Endometrial microvascular endothelial cells (primary cell): ENCODE data around the gene ZBTB38. TPM values are rescaled to one million over a fixed set of nuclear protein-coding genes. Genes with fewer than 3 reads are reported as not detected.

Source experiments
- in situ Hi-C: cut with HindIII; loops from 2 replicates; pipeline ENCODE4 v1.10.0; 2017; ENCODE audit warnings: low sequenced_read_pairs, low pct_unique_long_range_greater_than_20kb; ENCODE audit errors: inconsistent ontology term
- total RNA-seq: library from RNA; depleted of rRNA; stranded (reverse); fragments of >200 nt; gene quantifications from one replicate; pipeline ENCODE4 v1.2.3, GENCODE V29; 2015; ENCODE audit errors: inconsistent ontology term

ZBTB38 gene
- total RNA-seq, 1 donor from 2014 or later = 190 TPM

- in situ Hi-C loops = no loop called here
Observed at GRCh38 chr3:141362736-141363135, 5.6 kb upstream of the ZBTB38 start.

GRCh38 chr3:141365201-141365600 lies 3.1 kb upstream of the ZBTB38 start:
- in situ Hi-C loops = no loop called here

GRCh38 chr3:141366285-141367037 lies 1.8 kb upstream of the ZBTB38 start:
- in situ Hi-C loops = no loop called here

GRCh38 chr3:141367038-141367730 lies 1.1 kb upstream of the ZBTB38 start:
- in situ Hi-C loops = no loop called here

GRCh38 chr3:141368925-141369794 lies 856 bp downstream of the ZBTB38 start:
- in situ Hi-C loops = no loop called here

GRCh38 chr3:141370065-141370533 lies 1.8 kb downstream of the ZBTB38 start:
- in situ Hi-C loops = no loop called here

GRCh38 chr3:141371882-141372281 lies 3.6 kb downstream of the ZBTB38 start:
- in situ Hi-C loops = no loop called here

- in situ Hi-C loops = no loop called here
Observed at GRCh38 chr3:141372656-141373055, 4.4 kb downstream of the ZBTB38 start.

GRCh38 chr3:141373232-141373631 lies 4.9 kb downstream of the ZBTB38 start:
- in situ Hi-C loops = no loop called here

GRCh38 chr3:141373768-141374526 lies 5.6 kb downstream of the ZBTB38 start:
- in situ Hi-C loops = no loop called here

- in situ Hi-C loops = no loop called here
Observed at GRCh38 chr3:141375381-141376301, 7.3 kb downstream of the ZBTB38 start.

GRCh38 chr3:141377377-141377776 lies 9.1 kb downstream of the ZBTB38 start:
- in situ Hi-C loops = no loop called here

- in situ Hi-C loops = no loop called here
Observed at GRCh38 chr3:141378556-141378955, 10.3 kb downstream of the ZBTB38 start.

- in situ Hi-C loops = no loop called here
Observed at GRCh38 chr3:141379250-141379966, 11.1 kb downstream of the ZBTB38 start.

- in situ Hi-C loops = no loop called here
Observed at GRCh38 chr3:141380279-141380678, 12.0 kb downstream of the ZBTB38 start.

GRCh38 chr3:141380987-141381386 lies 12.7 kb downstream of the ZBTB38 start:
- in situ Hi-C loops = no loop called here

GRCh38 chr3:141382571-141382970 lies 14.3 kb downstream of the ZBTB38 start:
- in situ Hi-C loops = no loop called here
